ENCODE measurements around the gene COL23A1. TPM values are rescaled to one million over a fixed set of nuclear protein-coding genes. Genes with fewer than 3 reads are reported as not detected.

The COL23A1 gene
- total RNA-seq, 1 experiment from 2014 or later = not detected

- no peak overlapping the region for H3K27ac ChIP-seq (ENCODE audit: low read length)
- BruUV-seq (replicated peaks) = no TSS peak
- H3K9me3 ChIP-seq (ENCODE audit: low read length) = no peaks in the 10 kb centered on the region
- H2AFZ ChIP-seq (ENCODE audit: low read length) = no peak overlapping the region
- ChIA-PET CTCF (no interaction called here), POLR2A (ENCODE audit: unreplicated experiment) (interaction anchor here (0.5 kb wide), 1 partner anchor 578 kb away, joined by 3 read pairs; no protein-coding TSS in a partner anchor)
- H3K36me3 ChIP-seq (ENCODE audit: low read depth, low read length) = no peaks in the 10 kb centered on the region
- H3F3A ChIP-seq (ENCODE audit: low read length, unreplicated experiment) = no peaks in the 10 kb centered on the region
- no peak overlapping the region for H3K4me2 ChIP-seq (ENCODE audit: low read length)
- H3K9ac ChIP-seq (ENCODE audit: low read length) = no peak overlapping the region
- no peaks in the 10 kb centered on the region for H3K9me2 ChIP-seq (replicated peaks; ENCODE audit: low read length)
- H3K4me3 ChIP-seq (ENCODE audit: low read length) = no peak overlapping the region
- TF ChIP-seq EZH2 (IDR thresholded peaks at IDR 0.05; ENCODE audit: low read length, unreplicated experiment) (no peak), EZH2phosphoT487 (IDR thresholded peaks at IDR 0.05; ENCODE audit: borderline replicate concordance, low read length) (no peak), CTCF (conservative IDR thresholded peaks at IDR 0.05; ENCODE audit: low read depth, low read length) (no peak)
- no peaks in the 10 kb centered on the region for H3K79me2 ChIP-seq (ENCODE audit: low read length)
- intact Hi-C loops (cut with micrococcal nuclease) = no loop called here
- no peaks in the 10 kb centered on the region for H4K20me1 ChIP-seq (ENCODE audit: low read length)
- no peak for ATAC-seq
- H3K27me3 ChIP-seq (ENCODE audit: low read length) = no peaks in the 10 kb centered on the region
- no peak for DNase-seq
- peaks cover 14% of the 10 kb centered on the region for H3K4me1 ChIP-seq (ENCODE audit: insufficient read depth, low read length)
Observed at GRCh38 chr5:178191661-178192060, 398.5 kb downstream of the COL23A1 start.

GRCh38 chr5:178189433-178189832 lies 400.8 kb downstream of the COL23A1 start:
- DNase-seq (no peak), ATAC-seq (no peak)
- H3K27ac ChIP-seq (ENCODE audit: low read length) = no peak overlapping the region
- H3K4me2 ChIP-seq (ENCODE audit: low read length) = no peak overlapping the region
- H3K27me3 ChIP-seq (ENCODE audit: low read length) = no peaks in the 10 kb centered on the region
- H3K4me3 ChIP-seq (ENCODE audit: low read length) = no peak overlapping the region
- no peak overlapping the region for H3K9ac ChIP-seq (ENCODE audit: low read length)
- H3K36me3 ChIP-seq (ENCODE audit: low read depth, low read length) = no peaks in the 10 kb centered on the region
- H3K9me2 ChIP-seq (replicated peaks; ENCODE audit: low read length) = no peaks in the 10 kb centered on the region
- no peak overlapping the region for H2AFZ ChIP-seq (ENCODE audit: low read length)
- intact Hi-C loops (cut with micrococcal nuclease) = no loop called here
- TF ChIP-seq CTCF (conservative IDR thresholded peaks at IDR 0.05; ENCODE audit: low read depth, low read length) (no peak), EZH2 (IDR thresholded peaks at IDR 0.05; ENCODE audit: low read length, unreplicated experiment) (no peak), EZH2phosphoT487 (IDR thresholded peaks at IDR 0.05; ENCODE audit: borderline replicate concordance, low read length) (no peak)
- ChIA-PET CTCF (no interaction called here), POLR2A (ENCODE audit: unreplicated experiment) (no interaction called here)
- H4K20me1 ChIP-seq (ENCODE audit: low read length) = no peaks in the 10 kb centered on the region
- no peaks in the 10 kb centered on the region for H3K79me2 ChIP-seq (ENCODE audit: low read length)
- H3F3A ChIP-seq (ENCODE audit: low read length, unreplicated experiment) = peaks cover 4% of the 10 kb centered on the region
- no TSS peak for BruUV-seq (replicated peaks)
- peaks cover 23% of the 10 kb centered on the region for H3K4me1 ChIP-seq (ENCODE audit: insufficient read depth, low read length)
- H3K9me3 ChIP-seq (ENCODE audit: low read length) = no peaks in the 10 kb centered on the region

Other genes with a start within 250 kb of the COL23A1 start
- 11.3 and 23.8 TPM in 2 replicates for gene CLK4, start 36.7 kb upstream of the COL23A1 start, total RNA-seq (2014; rRNA removed)
- gene ZNF354A, start 140.3 kb upstream of the COL23A1 start, total RNA-seq (2014; rRNA removed) = 16.8 and 29.4 TPM in 2 replicates

Measured in PC-3 (cell line).